Measurements from ENCODE around the gene ARHGAP22. TPM values are rescaled to one million over a fixed set of nuclear protein-coding genes. Genes with fewer than 3 reads are reported as not detected.

ARHGAP22 gene
- polyA plus RNA-seq, 3 donors = 1.5 to 7.8 (median 1.9) TPM

- Histone ChIP-seq H3K4me2 (replicated peaks; ENCODE audit: extremely low read depth, low read length, poor library complexity, severe bottlenecking) (no peak overlapping the region), H3K9ac (ENCODE audit: insufficient read depth, low read length, poor library complexity, severe bottlenecking) (no peak overlapping the region), H3K4me3 (replicated peaks in 1 of 3; ENCODE audit: low read depth in 2 of 3, low read length in 3 of 3) (no peak overlapping the region), H3K27ac (ENCODE audit: low read depth in 1 of 2, low read length in 2 of 2) (no peak overlapping the region), H3K27me3 (ENCODE audit: control insufficient read depth in 2 of 2, insufficient read depth in 2 of 2, low read length in 2 of 2) (no peaks in the 10 kb centered on the region), H3K79me2 (ENCODE audit: insufficient read depth, low read length) (no peaks in the 10 kb centered on the region), H4K20me1 (ENCODE audit: insufficient read depth, low read length) (no peaks in the 10 kb centered on the region), H3K9me3 (replicated peaks in 1 of 2; ENCODE audit: control insufficient read depth in 1 of 2, insufficient read depth in 1 of 2, low read length in 2 of 2) (no peaks in the 10 kb centered on the region), H2AFZ (ENCODE audit: insufficient read depth, low read depth, low read length, poor library complexity, severe bottlenecking) (no peak overlapping the region), H3K36me3 (replicated peaks in 1 of 2; ENCODE audit: control insufficient read depth in 1 of 2, insufficient read depth in 2 of 2, low read length in 2 of 2) (no peaks in the 10 kb centered on the region), H3K4me1 (ENCODE audit: control insufficient read depth in 1 of 2, insufficient read depth in 2 of 2, low read length in 2 of 2) (peaks cover 8 to 9% of the 10 kb centered on the region in 2 donors)
- no peak for DNase-seq
- Mint-ChIP-seq H3K9me3 (peaks cover 0 to 2% (median 0%) of the 10 kb centered on the region in 7 donors), H3K4me1 (peaks cover 11% of the 10 kb centered on the region), H3K4me3 (no peak overlapping the region), H3K27me3 (ENCODE audit: low read depth in 3 of 3) (peaks cover 0 to 9% (median 6%) of the 10 kb centered on the region in 3 donors), H3K36me3 (no peaks in the 10 kb centered on the region), H3K27ac (no peak overlapping the region)
- intact Hi-C loops (cut with micrococcal nuclease) = no loop called here
- TF ChIP-seq CTCF (IDR thresholded peaks at IDR 0.05) = no peak
- WGBS (ENCODE audit: insufficient coverage) = no CpG with 5 or more reads among the region's 2 CpGs
Measured at GRCh38 chr10:48492201-48492600, 112.7 kb downstream of the ARHGAP22 start.

- H3K36me3 ChIP-seq (replicated peaks in 1 of 2; ENCODE audit: control insufficient read depth in 1 of 2, insufficient read depth in 2 of 2, low read length in 2 of 2) = no peaks in the 10 kb centered on the region
- peaks cover 0 to 2% (median 0%) of the 10 kb centered on the region in 7 donors for H3K9me3 Mint-ChIP-seq
- intact Hi-C loops (cut with micrococcal nuclease) = no loop called here
- H3K36me3 Mint-ChIP-seq = no peaks in the 10 kb centered on the region
- H3K79me2 ChIP-seq (ENCODE audit: insufficient read depth, low read length) = no peaks in the 10 kb centered on the region
- no peaks in the 10 kb centered on the region for H4K20me1 ChIP-seq (ENCODE audit: insufficient read depth, low read length)
- no peak for DNase-seq
- H3K9ac ChIP-seq (ENCODE audit: insufficient read depth, low read length, poor library complexity, severe bottlenecking) = no peak overlapping the region
- peaks cover 8 to 9% of the 10 kb centered on the region in 2 donors for H3K4me1 ChIP-seq (ENCODE audit: control insufficient read depth in 1 of 2, insufficient read depth in 2 of 2, low read length in 2 of 2)
- H3K4me1 Mint-ChIP-seq = peaks cover 9% of the 10 kb centered on the region
- TF ChIP-seq CTCF (IDR thresholded peaks at IDR 0.05) = no peak
- no peak overlapping the region for H3K4me3 Mint-ChIP-seq
- no peak overlapping the region for H3K27ac Mint-ChIP-seq
- no peak overlapping the region for H3K27ac ChIP-seq (ENCODE audit: low read depth in 1 of 2, low read length in 2 of 2)
- no peaks in the 10 kb centered on the region for H3K9me3 ChIP-seq (replicated peaks in 1 of 2; ENCODE audit: control insufficient read depth in 1 of 2, insufficient read depth in 1 of 2, low read length in 2 of 2)
- H3K27me3 Mint-ChIP-seq (ENCODE audit: low read depth in 3 of 3) = peaks cover 0 to 8% (median 6%) of the 10 kb centered on the region in 3 donors
- no peaks in the 10 kb centered on the region for H3K27me3 ChIP-seq (ENCODE audit: control insufficient read depth in 2 of 2, insufficient read depth in 2 of 2, low read length in 2 of 2)
- no peak overlapping the region for H2AFZ ChIP-seq (ENCODE audit: insufficient read depth, low read depth, low read length, poor library complexity, severe bottlenecking)
- WGBS (ENCODE audit: insufficient coverage) = 100% methylated on average over 4 of the region's 13 CpGs
- no peak overlapping the region for H3K4me2 ChIP-seq (replicated peaks; ENCODE audit: extremely low read depth, low read length, poor library complexity, severe bottlenecking)
- H3K4me3 ChIP-seq (replicated peaks in 1 of 3; ENCODE audit: low read depth in 2 of 3, low read length in 3 of 3) = no peak overlapping the region
Measured at GRCh38 chr10:48491392-48492139, 113.3 kb downstream of the ARHGAP22 start.

Measured in CD14-positive monocyte (primary cell).